Mesothelial cell of epicardium (in vitro differentiated cells): ENCODE data around the gene EVPL. TPM values are rescaled to one million over a fixed set of nuclear protein-coding genes. Genes with fewer than 3 reads are reported as not detected.

ENCODE experiments used
- DNase-seq, 2 experiments: peaks; one replicate each; pipeline ENCODE4 v3.0.0; 2021; ENCODE audit warnings: low spot score in 2 of 2; ENCODE audit not compliant: unreplicated experiment in 2 of 2
- H3K27ac Mint-ChIP-seq: 2 replicates; pipeline ENCODE4 v1.8.0; 2021; ENCODE audit warnings: mixed read lengths
- H3K27me3 Mint-ChIP-seq: 2 replicates; pipeline ENCODE4 v1.8.0; 2021; ENCODE audit warnings: low read depth, mixed read lengths
- H3K36me3 Mint-ChIP-seq: 2 replicates; pipeline ENCODE4 v1.8.0; 2021; ENCODE audit warnings: mixed read lengths
- H3K4me1 Mint-ChIP-seq: 2 replicates; pipeline ENCODE4 v1.8.0; 2021; ENCODE audit warnings: mixed read lengths
- H3K4me3 Mint-ChIP-seq: 2 replicates; pipeline ENCODE4 v1.8.0; 2021; ENCODE audit warnings: mild to moderate bottlenecking, moderate library complexity, mixed read lengths
- H3K9me3 Mint-ChIP-seq: 2 replicates; pipeline ENCODE4 v1.8.0; 2021; ENCODE audit warnings: mixed read lengths
- CTCF ChIP-seq: fragments of 200-600 bp; sonication (generic); IDR thresholded peaks from one replicate; pipeline ENCODE4 v1.5.0; 2021; ENCODE audit warnings: antibody characterized with exemption; ENCODE audit not compliant: unreplicated experiment
- total RNA-seq: library from RNA; stranded (reverse); gene quantifications from 3 replicates; pipeline ENCODE4 v1.2.1, GENCODE V29; 2021

The EVPL gene
- total RNA-seq, 1 donor from 2014 or later: 0.25 TPM

- no peak for DNase-seq
- Mint-ChIP-seq H3K4me3 (no peak overlapping the region), H3K27me3 (no peaks in the 10 kb centered on the region), H3K9me3 (peaks cover 3% of the 10 kb centered on the region), H3K27ac (no peak overlapping the region), H3K4me1 (peaks cover 11% of the 10 kb centered on the region), H3K36me3 (no peaks in the 10 kb centered on the region)
- no peak for TF ChIP-seq CTCF
These were observed 5.6 kb upstream of the EVPL start for GRCh38 chr17:76032780-76033108.

GRCh38 chr17:76032073-76032779 lies 5.1 kb upstream of the EVPL start:
- H3K4me1 Mint-ChIP-seq: peaks cover 15% of the 10 kb centered on the region
- no peak overlapping the region for H3K27ac Mint-ChIP-seq
- TF ChIP-seq CTCF: no peak

DNA sequence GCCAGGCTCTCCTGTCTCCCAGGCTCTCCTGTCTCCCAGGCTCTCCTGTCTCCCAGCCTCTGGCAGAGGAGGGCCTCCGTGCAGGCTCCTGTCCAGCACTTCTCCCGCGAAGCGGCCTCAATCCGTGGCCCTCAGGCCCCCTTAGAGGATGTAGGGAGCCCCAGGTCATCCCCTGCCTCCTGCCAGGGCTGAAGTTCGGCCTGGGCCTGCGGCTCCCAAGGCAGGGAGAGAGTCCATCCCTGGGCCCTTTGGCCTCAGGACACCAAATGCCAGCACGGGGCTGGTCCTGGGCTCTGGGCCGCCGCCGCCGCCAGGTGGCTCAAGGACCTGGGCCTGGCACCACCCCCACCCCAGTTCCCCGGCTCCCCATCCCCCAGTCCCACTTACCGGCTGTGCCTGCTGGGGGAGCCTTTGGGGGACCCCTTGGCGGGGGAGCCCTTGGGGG lies 370 bp downstream of the EVPL start:
- H3K4me1 Mint-ChIP-seq: peaks cover 12% of the 10 kb centered on the region
- no peak for DNase-seq
- H3K9me3 Mint-ChIP-seq: no peaks in the 10 kb centered on the region
- no peaks in the 10 kb centered on the region for H3K36me3 Mint-ChIP-seq
- no peak overlapping the region for H3K27ac Mint-ChIP-seq
- no peaks in the 10 kb centered on the region for H3K27me3 Mint-ChIP-seq
- H3K4me3 Mint-ChIP-seq: no peak overlapping the region
- TF ChIP-seq CTCF: no peak

More at GRCh38 chr17:76032073-76032779, 5.1 kb upstream of the EVPL start:
- DNase-seq: no peak
- Mint-ChIP-seq H3K4me3 (no peak overlapping the region), H3K36me3 (no peaks in the 10 kb centered on the region), H3K9me3 (peaks cover 3% of the 10 kb centered on the region), H3K27me3 (no peaks in the 10 kb centered on the region)

DNA sequence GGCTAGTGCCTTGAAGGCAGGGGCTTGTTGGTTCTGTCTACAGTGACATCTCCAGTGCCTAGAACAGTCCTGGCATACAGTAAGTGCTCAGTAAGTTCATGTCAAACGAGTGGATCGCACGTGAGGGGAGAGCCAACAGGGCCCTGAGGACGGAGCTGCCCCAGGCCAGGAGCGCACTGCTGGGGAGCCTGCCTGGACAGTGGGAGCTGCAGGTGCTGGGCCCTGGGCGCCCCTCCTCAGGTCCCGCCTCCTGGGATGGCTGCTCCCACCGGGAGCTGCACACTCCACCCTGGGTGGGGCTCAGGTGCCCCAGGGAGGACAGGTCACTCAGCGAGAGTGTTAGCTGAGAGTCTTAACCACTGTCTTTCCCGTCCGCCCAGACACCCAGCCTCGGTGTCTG lies 1.8 kb downstream of the EVPL start:
- no peak overlapping the region for H3K27ac Mint-ChIP-seq
- H3K9me3 Mint-ChIP-seq: no peaks in the 10 kb centered on the region
- H3K27me3 Mint-ChIP-seq: no peaks in the 10 kb centered on the region
- TF ChIP-seq CTCF: no peak
- peaks cover 12% of the 10 kb centered on the region for H3K4me1 Mint-ChIP-seq
- no peaks in the 10 kb centered on the region for H3K36me3 Mint-ChIP-seq
- H3K4me3 Mint-ChIP-seq: no peak overlapping the region
- no peak for DNase-seq

GRCh38 chr17:76024353-76024752 lies 2.8 kb downstream of the EVPL start:
- H3K27ac Mint-ChIP-seq: no peak overlapping the region
- H3K4me1 Mint-ChIP-seq: peaks cover 6% of the 10 kb centered on the region
- DNase-seq: no peak
- no peak for TF ChIP-seq CTCF
- no peaks in the 10 kb centered on the region for H3K27me3 Mint-ChIP-seq
- no peaks in the 10 kb centered on the region for H3K9me3 Mint-ChIP-seq
- no peaks in the 10 kb centered on the region for H3K36me3 Mint-ChIP-seq
- H3K4me3 Mint-ChIP-seq: no peak overlapping the region

- no peak for TF ChIP-seq CTCF
- Mint-ChIP-seq H3K27ac (no peak overlapping the region), H3K36me3 (no peaks in the 10 kb centered on the region), H3K27me3 (no peaks in the 10 kb centered on the region), H3K9me3 (no peaks in the 10 kb centered on the region), H3K4me3 (no peak overlapping the region), H3K4me1 (peaks cover 4% of the 10 kb centered on the region)
- DNase-seq: no peak
These were observed 3.2 kb downstream of the EVPL start for GRCh38 chr17:76023900-76024237.
